ENCODE measurements around the gene IQCC.
"Not testable (repeated sequence)": the region's sequence is repeated elsewhere in the genome, so short reads cannot be mapped to it uniquely, and the experiment has no call there.

IQCC gene

DNA sequence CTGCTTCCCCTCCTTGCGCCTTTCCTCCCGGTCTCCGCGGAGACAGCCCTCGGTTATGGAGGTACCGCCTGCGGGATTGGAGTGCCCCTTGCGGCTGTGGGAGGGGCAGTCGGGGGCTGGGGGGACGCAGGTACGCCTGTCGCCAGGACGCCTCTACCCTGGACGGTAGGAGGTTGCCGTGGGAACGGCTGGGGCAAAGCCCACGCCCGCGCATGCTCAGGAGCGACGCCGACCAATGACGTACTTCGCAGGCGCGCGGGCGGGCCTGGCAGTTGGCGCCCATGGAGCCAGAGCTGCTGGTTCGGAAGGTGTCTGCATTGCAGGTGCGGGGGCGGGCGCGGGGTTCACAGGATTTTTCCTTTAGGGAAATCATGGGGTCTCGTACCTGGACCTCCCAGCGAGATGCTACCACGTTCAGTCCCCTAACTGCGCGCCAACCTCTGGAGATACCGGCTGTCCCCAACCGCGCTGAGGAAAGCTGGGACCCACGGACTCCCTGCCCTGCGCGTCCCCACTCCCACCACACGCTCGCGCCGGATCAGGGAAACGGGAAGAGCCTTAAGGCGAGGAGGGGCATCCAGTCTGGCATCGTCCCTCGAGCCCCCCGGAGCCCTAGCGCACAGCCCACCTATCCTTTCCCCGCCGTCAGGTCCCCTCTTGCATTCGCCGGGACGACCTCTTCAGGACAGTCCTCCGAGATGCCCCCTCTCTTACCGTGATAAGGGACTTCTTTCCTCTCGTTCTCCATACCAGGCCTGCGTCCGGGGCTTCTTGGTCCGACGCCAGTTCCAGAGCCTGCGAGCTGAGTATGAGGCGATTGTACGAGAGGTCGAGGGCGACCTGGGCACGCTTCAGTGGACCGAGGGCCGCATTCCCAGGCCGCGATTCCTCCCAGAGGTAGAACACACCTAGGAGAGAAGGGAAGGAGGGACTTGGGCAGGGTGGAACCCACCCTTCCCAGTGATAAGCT lies at the start of gene IQCC:
IQCC (plus strand) TSS at position 271 of the 970 bp plus-strand sequence; CDS start at position 282, 11 bp downstream.
- DNase-seq: peak; percentile 42

- DNase-seq: no peak
Observed at GRCh38 chr1:32159189-32159588, 46.3 kb upstream of the IQCC start.

DNA sequence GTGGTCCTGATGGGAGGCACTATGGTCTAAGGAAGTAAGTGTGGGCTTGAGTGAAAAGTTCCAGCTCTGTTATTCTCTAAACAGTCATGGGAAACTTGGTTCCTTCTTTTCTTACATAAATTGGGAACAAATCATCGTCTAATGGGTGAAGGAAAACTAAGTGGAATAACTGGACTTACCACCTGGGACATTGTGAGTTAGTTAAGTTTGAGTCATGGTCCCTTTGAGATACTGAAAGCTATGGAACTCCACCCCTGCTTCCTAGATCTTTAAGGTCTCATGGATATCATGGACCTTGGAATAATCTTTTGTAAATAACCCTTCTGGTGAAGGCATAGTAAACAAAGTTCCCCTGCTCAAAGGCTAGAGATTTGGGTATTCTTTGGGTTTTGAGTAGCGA lies 42.1 kb upstream of the IQCC start:
- no peak for DNase-seq

- not testable (repeated sequence) for DNase-seq
Observed at GRCh38 chr1:32165633-32166032, 39.8 kb upstream of the IQCC start.

DNA sequence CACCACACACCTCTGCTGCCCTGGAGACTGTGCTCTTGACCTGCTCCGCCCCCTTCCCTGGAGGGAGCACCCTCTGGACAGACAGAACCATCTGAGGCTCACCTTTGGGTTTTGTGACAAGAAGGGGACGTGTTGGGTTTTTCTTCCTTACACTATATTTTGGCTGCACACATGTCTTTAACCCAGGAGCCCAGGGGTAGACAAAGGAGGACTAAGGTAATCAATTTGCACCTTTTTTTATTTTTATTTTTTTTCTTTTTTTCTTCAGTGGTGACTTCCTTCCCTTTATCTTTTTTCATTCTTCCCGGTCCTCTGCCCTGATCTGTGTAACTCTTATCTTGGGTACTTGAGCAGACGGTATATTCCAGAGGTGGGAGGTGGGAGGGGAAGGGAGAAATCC lies 34.5 kb upstream of the IQCC start:
- DNase-seq: no peak

DNA sequence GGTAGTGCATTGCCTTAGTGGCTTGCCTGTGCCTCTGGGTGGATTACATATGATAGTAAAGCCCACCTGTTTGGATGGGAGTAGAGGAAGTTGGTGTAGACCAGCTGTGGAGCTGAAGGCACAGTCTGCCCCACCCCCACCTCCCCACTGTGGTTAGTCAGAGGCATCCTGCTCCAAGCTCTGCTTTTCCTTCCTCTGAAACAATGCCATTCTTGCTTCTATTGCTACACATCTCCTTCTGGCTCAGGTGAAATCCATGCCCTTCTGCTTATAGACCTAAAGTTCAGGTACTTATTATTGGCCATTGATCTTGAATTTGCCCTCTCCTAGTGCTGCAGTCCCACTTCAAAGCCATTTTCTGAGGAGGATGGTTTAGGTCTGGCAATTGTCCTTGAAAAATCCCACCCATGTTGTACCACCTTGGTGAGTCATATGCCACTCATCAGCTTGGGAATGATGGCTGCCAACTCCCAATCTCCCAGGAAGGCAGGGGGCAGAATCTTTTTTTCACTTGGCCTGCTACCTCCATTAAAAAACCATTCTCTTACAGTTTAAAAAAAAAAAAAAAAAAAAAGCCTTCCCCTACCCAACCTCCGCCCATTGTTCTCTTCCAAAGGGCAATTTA lies 32.7 kb upstream of the IQCC start:
- no peak for DNase-seq

DNA sequence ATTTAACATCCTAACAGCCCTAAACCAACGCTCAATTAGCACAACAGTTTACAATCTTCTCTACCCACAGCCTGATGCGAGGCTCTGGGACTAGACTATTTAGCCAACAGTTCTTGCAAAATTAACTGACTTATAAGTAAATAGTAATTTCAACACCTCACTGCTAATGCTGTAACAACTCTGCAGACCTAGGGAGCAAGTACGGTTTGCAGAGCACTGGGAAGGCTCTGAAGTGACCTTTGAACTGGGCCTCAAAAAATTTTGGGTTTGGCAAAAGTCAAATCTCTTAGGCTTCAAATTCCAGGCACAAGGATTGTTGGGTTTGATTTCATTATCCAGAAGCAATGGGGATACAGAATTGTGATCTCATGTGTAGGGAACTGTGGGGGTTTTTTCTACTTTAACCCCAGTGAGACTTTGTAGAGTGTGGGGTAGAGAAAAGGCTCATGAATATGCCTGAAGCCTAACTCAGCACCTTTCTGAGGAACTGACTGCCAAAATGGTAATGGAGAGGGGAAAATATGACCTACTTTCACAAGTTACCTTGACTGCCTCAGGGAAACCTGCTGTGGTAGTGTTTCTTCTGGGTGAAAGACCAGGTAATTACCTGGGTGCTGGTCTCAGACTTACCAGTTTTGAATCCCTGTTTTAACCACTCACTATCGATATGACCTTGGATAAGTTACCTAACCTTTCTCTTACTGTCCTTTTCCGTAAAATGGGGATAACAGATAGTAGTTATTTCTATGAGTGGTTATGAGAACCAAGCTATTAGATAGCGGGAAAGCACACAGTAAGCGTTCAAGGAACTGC lies 26.9 kb upstream of the IQCC start:
- no peak for DNase-seq

DNA sequence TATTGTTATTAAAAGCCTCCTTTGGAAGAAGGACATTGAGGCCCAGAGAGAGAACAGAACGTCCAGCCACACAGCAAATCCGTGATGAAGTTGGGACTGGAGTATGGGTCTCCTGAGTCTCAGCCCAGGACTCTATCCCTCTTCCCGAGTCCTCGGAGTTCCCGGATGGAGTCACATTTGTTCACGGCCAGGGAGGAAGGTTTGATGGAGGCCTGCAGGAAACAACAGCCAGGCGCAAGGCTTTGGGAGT lies 26.4 kb upstream of the IQCC start:
- no peak for DNase-seq

- DNase-seq: peak; percentile 74
Observed at GRCh38 chr1:32179443-32180185, 25.9 kb upstream of the IQCC start, which contains the start of gene TXLNA. TSS of gene TXLNA (plus strand) at chr1:32179675. CDS start at chr1:32180346, 671 bp downstream.

- DNase-seq: no peak
Observed at GRCh38 chr1:32180186-32181060, 25.0 kb upstream of the IQCC start.

DNA sequence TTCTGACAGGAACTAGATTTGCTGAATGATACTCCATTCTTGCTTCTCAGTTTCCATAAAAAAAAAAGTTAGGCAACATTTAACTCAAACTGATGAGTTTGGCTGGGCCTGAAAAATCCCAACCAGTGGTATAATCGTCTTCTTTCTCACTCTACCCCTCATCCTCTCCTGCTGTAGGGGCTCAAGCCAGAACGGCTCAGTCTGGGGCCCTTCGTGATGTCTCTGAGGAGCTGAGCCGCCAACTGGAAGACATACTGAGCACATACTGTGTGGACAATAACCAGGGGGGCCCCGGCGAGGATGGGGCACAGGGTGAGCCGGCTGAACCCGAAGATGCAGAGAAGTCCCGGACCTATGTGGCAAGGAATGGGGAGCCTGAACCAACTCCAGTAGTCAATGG lies 24.4 kb upstream of the IQCC start:
- DNase-seq: no peak

DNA sequence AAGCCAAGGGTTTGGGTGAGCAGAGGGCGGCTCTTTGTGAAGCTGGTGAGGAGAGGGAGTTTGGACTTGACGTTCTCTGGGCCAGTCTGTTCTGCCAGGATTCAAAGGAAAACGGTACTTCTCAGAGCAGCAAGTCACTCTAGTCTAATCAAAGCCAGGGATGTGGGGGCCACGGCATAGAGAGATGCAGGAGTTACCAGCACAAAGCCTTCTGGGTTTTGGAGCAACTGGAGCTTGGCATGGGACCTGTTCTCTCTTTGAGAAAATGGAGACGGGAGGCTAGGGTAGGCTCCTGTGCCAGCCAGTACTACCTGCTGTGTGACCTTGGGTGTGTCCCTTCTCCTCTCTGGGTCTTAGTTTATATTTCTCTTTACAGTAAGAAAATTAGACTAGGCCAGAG lies 23.9 kb upstream of the IQCC start:
- DNase-seq: no peak

GRCh38 chr1:32182060-32182459 lies 23.4 kb upstream of the IQCC start:
- DNase-seq: no peak

GRCh38 chr1:32184650-32185049 lies 20.8 kb upstream of the IQCC start:
- no peak for DNase-seq

DNA sequence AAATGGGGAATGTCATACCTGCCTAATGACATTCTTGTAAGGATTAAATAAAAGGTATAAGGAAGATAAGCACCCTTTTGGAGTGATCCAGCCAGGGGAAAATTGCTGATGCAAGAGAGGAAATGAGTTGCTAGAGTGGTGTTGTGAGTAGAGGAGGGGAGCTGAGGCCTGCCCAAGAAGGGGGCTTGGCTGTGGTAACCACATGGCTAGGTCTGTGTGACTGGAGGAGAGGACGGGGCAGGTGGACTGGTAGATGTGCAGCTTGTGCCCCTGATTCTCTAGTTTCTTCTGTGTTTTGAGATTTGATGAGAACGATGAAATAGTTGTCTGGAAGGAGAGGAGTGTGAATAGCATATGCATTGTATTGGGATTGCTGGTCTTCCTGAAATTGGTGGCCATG lies 19.4 kb upstream of the IQCC start:
- DNase-seq: no peak

DNA sequence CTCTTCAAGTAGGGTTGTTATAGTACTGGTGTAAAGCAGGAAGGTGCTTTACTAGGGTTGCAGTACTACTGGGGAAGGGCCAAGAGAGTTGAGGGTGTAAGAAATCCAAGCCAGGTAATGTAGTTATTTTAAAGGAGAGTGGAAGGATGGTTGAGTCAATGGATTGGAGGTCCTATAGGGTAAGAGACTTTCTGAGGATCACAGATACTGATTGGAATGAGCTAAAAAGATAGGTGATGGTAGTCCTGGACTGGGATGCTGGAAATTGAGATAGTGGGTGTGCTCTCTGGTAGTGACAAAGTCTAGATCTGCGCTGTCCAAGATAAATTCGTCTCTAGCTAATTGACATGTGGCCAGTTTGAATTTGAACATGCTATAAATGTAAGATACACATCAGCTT lies 19.0 kb upstream of the IQCC start:
- no peak for DNase-seq

DNA sequence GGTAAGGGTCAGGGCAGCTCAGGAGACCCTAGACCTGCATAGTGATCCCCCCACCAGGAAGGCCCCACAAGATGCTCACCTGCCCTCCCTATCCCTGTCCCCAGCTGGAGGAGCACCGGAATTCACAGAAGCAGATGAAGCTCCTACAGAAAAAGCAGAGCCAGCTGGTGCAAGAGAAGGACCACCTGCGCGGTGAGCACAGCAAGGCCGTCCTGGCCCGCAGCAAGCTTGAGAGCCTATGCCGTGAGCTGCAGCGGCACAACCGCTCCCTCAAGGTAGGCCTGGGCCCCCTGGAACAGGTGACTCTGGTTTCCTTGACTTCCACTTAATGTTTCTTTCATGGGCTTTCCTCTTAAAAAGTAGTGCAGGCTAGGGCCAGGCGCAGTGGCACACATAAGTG lies 17.6 kb upstream of the IQCC start:
- no peak for DNase-seq

- no peak for DNase-seq
Observed at GRCh38 chr1:32192220-32192948, 13.1 kb upstream of the IQCC start.

DNA sequence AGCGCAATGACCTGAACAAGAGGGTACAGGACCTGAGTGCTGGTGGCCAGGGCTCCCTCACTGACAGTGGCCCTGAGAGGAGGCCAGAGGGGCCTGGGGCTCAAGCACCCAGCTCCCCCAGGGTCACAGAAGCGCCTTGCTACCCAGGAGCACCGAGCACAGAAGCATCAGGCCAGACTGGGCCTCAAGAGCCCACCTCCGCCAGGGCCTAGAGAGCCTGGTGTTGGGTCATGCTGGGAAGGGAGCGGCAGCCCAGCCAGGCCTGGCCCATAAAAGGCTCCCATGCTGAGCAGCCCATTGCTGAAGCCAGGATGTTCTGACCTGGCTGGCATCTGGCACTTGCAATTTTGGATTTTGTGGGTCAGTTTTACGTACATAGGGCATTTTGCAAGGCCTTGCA lies 10.5 kb upstream of the IQCC start:
- DNase-seq: no peak

DNA sequence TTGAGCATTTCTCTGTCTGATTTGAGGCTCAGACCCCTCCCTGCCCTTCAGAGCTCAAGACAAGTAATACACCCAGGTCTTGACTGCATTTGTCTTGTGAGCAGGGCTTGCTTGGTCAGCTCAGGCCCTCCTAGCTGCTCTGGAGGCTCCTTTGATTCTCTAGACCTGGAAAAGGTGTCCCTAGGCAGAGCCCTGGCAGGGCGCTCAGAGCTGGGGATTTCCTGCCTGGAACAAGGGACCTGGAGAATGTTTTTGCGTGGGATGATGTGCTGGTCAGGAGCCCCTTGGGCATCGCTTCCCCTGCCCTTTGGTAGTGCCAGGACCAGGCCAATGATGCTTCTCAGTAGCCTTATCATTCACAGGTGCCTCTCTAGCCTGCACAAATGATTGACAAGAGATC lies 9.9 kb upstream of the IQCC start:
- no peak for DNase-seq
